ENCODE measurements around the gene PAPOLG.

Gene PAPOLG

DNA sequence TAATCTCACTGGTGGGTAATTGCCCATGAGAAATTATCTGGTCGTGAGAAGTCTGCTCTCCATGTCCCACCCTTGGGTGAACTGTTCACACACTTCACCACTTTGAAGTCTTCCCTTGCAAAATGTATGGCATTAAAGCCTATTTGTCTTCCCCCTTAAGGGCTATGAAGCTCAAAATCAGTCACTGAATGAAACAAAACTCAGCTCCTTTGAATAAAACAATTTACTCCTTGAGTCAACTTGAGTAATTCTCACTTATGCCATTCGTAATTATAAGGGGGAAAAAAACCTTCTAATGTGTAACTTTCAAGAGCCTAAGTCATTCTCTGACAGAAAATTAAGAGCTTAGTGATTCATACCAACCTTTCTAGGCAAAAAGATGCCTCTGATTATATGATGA is 76.6 kb downstream of the PAPOLG start:
- intact Hi-C loops (cut with DNase I; ENCODE audit: low total_unique reads) = no loop called here
- no peaks in the 10 kb centered on the region for H3K9me3 ChIP-seq
- H3K36me3 ChIP-seq = no peaks in the 10 kb centered on the region
- H3K27me3 ChIP-seq = peaks cover 0 to 8% of the 10 kb centered on the region in 2 donors
- H3K4me3 ChIP-seq = no peak overlapping the region
- H3K27ac ChIP-seq = no peak overlapping the region
- TF ChIP-seq CTCF (IDR thresholded peaks at IDR 0.05) = no peak
- H3K4me1 ChIP-seq = no peaks in the 10 kb centered on the region
- no peak for DNase-seq

GRCh38 chr2:60834270-60834717 is 78.2 kb downstream of the PAPOLG start:
- Histone ChIP-seq H3K4me3 (no peak overlapping the region), H3K9me3 (no peaks in the 10 kb centered on the region), H3K27ac (no peak overlapping the region), H3K27me3 (peaks cover 0 to 8% of the 10 kb centered on the region in 2 donors), H3K4me1 (no peaks in the 10 kb centered on the region), H3K36me3 (no peaks in the 10 kb centered on the region)
- no peak for TF ChIP-seq CTCF (IDR thresholded peaks at IDR 0.05)
- no peak for DNase-seq
- intact Hi-C loops (cut with DNase I; ENCODE audit: low total_unique reads) = no loop called here

DNA sequence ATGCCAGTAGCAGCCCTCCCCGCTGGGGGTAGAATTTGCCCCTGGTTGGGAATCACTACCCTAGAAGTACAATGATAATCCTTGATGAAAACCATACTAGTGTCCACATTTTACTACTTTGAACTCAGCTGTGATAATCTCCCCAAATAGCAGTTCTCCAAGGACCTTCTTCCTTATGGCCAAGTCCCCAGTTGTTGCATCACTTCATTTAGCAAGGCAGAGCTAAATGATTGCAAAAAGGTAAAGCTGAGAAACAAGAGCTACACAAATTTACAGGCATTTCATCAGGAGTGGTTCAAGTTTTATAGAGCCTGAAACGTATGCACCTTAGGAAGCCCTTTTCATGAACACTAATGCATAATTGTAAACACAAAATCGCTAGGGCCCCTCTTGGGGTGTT is 80.4 kb downstream of the PAPOLG start:
- no peak overlapping the region for H3K4me3 ChIP-seq
- no peaks in the 10 kb centered on the region for H3K4me1 ChIP-seq
- no peak for TF ChIP-seq CTCF (IDR thresholded peaks at IDR 0.05)
- no peak for DNase-seq
- intact Hi-C loops (cut with DNase I; ENCODE audit: low total_unique reads) = no loop called here
- H3K27ac ChIP-seq = no peak overlapping the region
- no peaks in the 10 kb centered on the region for H3K36me3 ChIP-seq
- no peaks in the 10 kb centered on the region for H3K9me3 ChIP-seq
- H3K27me3 ChIP-seq = peaks cover 0 to 4% of the 10 kb centered on the region in 2 donors

- peaks cover 0 to 4% of the 10 kb centered on the region in 2 donors for H3K27me3 ChIP-seq
- TF ChIP-seq CTCF (IDR thresholded peaks at IDR 0.05) = no peak
- intact Hi-C loops (cut with DNase I; ENCODE audit: low total_unique reads) = no loop called here
- no peak for DNase-seq
- H3K9me3 ChIP-seq = no peaks in the 10 kb centered on the region
- no peak overlapping the region for H3K27ac ChIP-seq
- H3K4me3 ChIP-seq = no peak overlapping the region
- no peaks in the 10 kb centered on the region for H3K36me3 ChIP-seq
- H3K4me1 ChIP-seq = no peaks in the 10 kb centered on the region
Observed at GRCh38 chr2:60837123-60837522, 81.1 kb downstream of the PAPOLG start.

DNA sequence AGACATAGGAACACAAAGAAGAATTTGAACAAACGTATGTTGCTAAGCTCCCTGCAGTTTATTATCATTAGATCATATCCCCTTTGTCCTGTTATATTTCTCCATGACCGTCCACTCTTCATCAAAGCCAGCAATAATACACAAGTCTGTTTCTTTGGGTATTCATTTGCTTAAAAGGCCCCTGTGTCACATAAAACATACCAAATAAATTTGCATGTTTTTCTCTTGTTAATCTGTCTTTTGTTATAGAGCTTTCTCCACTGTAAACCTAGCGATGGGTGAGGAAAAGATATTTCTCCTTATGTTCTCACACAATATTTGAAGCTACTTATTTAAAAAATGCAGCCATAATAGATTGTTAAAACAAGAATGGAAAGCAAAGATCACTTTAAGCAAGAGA is 82.4 kb downstream of the PAPOLG start:
- no peak for TF ChIP-seq CTCF (IDR thresholded peaks at IDR 0.05)
- no peaks in the 10 kb centered on the region for H3K4me1 ChIP-seq
- intact Hi-C loops (cut with DNase I; ENCODE audit: low total_unique reads) = no loop called here
- no peak for DNase-seq
- H3K4me3 ChIP-seq = no peak overlapping the region
- H3K9me3 ChIP-seq = no peaks in the 10 kb centered on the region
- H3K36me3 ChIP-seq = no peaks in the 10 kb centered on the region
- H3K27ac ChIP-seq = no peak overlapping the region
- peaks cover 0 to 4% of the 10 kb centered on the region in 2 donors for H3K27me3 ChIP-seq
